Measurements from ENCODE around the gene DHX34. TPM values are rescaled to one million over a fixed set of nuclear protein-coding genes. Genes with fewer than 3 reads are reported as not detected.
A peak's percentile ranks its signal among the peaks of the same experiment; 100 is the strongest.

DHX34 gene
- total and polyA plus RNA-seq, 8 donors: 9.4 to 18.2 (median 14.9) TPM

DNA sequence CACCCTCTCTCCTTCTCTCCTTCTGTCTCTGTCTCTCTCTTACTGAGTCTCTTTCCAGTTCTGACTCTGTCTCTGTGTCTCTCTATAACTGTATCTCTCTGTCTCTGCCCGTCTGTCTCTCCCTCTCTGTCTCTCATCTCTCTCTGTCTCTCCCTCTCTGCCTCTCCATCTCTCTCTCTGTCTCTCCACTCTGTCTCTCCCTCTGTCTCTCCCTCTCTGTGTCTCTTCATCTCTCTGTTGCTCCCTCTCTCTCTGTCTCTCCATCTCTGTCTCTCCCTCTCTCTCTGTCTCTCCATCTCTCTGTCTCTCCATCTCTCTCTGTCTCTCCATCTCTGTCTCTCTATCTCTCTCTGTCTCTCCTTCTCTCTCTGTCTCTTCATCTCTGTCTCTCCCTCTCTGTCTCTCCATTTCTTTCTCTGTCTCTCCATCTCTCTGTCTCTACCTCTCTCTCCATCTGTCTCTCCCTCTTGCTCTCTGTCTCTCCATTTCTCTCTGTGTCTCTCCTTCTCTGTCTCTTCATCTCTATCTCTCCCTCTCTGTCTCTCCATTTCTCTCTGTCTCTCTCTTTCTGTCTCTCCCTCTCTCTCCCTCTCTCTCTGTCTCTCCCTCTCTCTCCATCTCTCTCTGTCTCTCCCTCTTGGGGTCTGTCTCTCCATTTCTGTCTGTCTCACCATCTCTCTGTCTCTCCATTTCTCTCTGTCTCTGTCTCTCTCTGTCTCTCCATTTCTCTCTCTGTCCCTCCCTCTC is 73.5 kb downstream of the DHX34 start:
- ATAC-seq (no peak), DNase-seq (no peak)
- TF ChIP-seq, protein P1, sequence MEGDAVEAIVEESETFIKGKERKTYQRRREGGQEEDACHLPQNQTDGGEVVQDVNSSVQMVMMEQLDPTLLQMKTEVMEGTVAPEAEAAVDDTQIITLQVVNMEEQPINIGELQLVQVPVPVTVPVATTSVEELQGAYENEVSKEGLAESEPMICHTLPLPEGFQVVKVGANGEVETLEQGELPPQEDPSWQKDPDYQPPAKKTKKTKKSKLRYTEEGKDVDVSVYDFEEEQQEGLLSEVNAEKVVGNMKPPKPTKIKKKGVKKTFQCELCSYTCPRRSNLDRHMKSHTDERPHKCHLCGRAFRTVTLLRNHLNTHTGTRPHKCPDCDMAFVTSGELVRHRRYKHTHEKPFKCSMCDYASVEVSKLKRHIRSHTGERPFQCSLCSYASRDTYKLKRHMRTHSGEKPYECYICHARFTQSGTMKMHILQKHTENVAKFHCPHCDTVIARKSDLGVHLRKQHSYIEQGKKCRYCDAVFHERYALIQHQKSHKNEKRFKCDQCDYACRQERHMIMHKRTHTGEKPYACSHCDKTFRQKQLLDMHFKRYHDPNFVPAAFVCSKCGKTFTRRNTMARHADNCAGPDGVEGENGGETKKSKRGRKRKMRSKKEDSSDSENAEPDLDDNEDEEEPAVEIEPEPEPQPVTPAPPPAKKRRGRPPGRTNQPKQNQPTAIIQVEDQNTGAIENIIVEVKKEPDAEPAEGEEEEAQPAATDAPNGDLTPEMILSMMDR (IDR thresholded peaks at IDR 0.05): no peak
- intact Hi-C loops (cut with DNase I): no loop called here
- Histone ChIP-seq H3K27me3 (peaks cover 49 to 100% of the 10 kb centered on the region in 2 donors), H3K9me3 (no peaks in the 10 kb centered on the region), H3K4me3 (no peak overlapping the region), H3K36me3 (no peaks in the 10 kb centered on the region), H3K27ac (no peak overlapping the region), H3K4me1 (peaks cover 0 to 11% of the 10 kb centered on the region in 2 donors)

DNA sequence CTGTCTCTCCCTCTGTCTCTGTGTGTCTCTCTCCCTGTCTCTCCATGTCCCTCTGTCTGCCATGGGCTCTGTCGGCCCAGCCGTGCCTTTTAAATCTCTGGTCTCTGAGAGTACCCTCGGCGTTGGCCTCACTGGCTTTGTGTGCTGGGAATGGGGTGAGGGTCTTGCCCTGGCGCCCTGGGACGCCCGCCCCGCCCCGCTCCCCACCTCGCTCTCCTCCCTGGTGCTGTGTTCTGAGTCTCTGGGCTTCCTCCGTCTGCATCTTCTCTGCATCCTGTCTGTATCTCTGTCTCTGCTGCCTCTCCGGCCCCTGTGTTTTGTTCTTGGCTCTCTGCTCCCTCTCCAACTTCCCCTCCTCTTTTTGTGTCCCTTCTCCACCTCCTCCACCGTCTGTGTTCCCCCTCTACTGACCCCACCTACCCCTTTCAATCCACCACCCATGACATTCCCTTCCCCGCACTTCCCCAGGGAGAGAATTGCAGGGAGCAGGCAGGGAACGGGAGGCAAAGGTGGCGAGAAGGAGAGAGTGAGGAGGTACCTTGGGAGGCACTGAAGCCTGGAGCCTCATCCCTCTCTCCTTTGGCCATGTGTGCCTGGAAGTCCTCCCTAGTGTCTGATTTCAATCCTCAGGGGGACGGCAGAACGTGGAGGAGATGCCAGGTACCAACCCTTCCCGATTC is 74.2 kb downstream of the DHX34 start:
- Histone ChIP-seq H3K4me1 (peaks cover 3 to 13% of the 10 kb centered on the region in 2 donors), H3K36me3 (no peaks in the 10 kb centered on the region), H3K4me3 (no peak overlapping the region), H3K27me3 (peaks cover 41 to 100% of the 10 kb centered on the region in 2 donors), H3K27ac (no peak overlapping the region), H3K9me3 (no peaks in the 10 kb centered on the region)
- ATAC-seq (no peak), DNase-seq (no peak)
- TF ChIP-seq, protein P1 (IDR thresholded peaks at IDR 0.05): no peak
- intact Hi-C loops (cut with DNase I): no loop called here

DNA sequence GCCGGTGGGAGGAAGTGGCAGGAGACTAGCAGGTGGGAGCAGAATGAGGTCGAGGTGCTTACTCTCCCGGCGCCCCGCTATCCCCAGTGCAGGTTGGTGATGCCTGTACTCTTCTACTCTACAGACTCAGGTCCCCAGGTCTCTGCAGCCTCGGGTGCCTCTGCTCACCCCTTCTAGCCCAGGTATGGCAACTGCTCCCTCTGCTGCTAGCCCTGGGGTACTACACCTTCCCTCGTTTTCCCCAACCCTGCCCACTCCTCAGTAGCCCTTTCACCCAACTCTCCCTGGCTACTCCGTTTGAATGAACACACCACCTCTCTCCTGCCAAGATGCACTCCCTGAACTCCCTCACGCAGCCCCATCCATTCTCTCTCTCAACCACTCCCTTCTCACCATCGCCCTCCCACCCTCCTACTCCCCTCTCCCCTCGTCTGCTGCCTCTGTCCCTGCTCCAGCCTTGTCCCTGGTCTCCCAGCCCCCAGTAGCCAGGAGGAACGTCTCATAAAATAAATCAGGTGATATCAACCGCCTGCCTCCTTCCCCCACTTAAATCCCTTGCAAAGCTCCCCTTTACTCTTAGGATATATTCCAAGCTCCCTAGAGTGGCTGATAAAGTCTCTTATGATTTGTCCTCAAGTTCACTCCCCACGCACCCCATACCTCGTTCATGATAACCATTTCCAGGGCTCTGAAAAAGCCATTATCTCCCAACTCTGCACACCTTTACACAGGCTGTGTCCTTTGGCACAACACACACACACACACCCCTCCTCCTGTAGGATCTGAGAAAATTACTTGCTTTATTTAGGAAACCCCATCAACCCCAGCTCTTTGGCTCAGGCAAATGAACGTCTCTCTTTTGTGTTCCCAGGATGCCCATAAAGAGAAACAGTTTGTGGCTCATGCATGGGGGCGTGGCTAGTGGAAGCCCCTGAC is 78.4 kb downstream of the DHX34 start:
- Histone ChIP-seq H3K9me3 (no peaks in the 10 kb centered on the region), H3K4me3 (no peak overlapping the region), H3K27me3 (peaks cover 36 to 100% of the 10 kb centered on the region in 2 donors), H3K36me3 (no peaks in the 10 kb centered on the region), H3K27ac (no peak overlapping the region), H3K4me1 (peaks cover 14 to 27% of the 10 kb centered on the region in 2 donors)
- peak; percentile 84 for ATAC-seq
- TF ChIP-seq, protein P1 (IDR thresholded peaks at IDR 0.05): peak; percentile 88 to 90
- intact Hi-C loops (cut with DNase I): no loop called here
- peak in 2 of 4 donors; percentile 45 to 51 for DNase-seq

DNA sequence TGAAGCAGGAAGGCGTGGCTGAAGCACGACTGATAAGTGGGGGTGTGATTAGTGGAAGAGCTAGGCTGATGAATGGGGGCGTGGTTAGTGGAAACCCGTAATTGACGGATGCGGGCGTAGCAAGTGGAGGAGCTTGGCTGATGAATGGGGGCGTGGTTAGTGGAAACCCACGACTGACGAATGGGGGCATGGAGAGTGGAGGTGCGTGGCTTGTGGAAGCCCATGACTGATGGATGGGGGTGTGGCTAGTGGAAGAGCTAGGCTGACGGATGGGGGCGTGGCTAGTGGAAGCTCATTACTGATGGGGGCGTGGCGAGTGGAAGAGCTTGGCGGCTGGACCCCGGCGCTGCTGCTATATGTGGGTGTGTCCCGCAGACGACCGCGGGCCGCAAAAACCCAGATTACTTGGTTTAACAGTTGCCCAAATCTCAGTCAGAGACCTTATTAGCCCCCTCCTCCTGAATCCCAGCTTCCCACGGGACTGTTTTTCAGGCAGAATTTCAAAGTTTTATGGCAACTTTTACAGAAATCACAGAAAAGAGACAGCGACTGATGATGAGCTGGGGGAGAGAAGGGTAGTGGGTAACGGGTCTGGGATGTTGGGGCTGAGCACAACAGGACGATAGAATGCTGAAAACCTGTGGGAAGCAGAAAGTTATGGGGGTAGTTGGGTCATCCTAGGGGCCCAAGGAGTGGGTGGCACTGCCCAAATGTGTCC is 79.2 kb downstream of the DHX34 start:
- Histone ChIP-seq H3K9me3 (no peaks in the 10 kb centered on the region), H3K27ac (no peak overlapping the region), H3K4me1 (peaks cover 14 to 27% of the 10 kb centered on the region in 2 donors), H3K4me3 (no peak overlapping the region), H3K27me3 (peaks cover 27 to 100% of the 10 kb centered on the region in 2 donors), H3K36me3 (no peaks in the 10 kb centered on the region)
- DNase-seq (peak in 2 of 4 donors; percentile 79 to 88), ATAC-seq (peak; percentile 87)
- TF ChIP-seq, protein P1 (IDR thresholded peaks at IDR 0.05): no peak
- intact Hi-C loops (cut with DNase I): no loop called here

Measured in left lung (tissue), 10 donors.